ENCODE measurements around the gene HRH3.

Gene HRH3

GRCh38 chr20:62230696-62231095 is 10.6 kb upstream of the HRH3 start:
- TF ChIP-seq ZNF404 (tag by site-specific recombination; IDR thresholded peaks at IDR 0.05) (no peak), ZNF701 (tag by site-specific recombination; IDR thresholded peaks at IDR 0.05) (no peak), ZNF837 (tag by site-specific recombination; IDR thresholded peaks at IDR 0.05) (0 out of 2 replicates have a peak, but pooled peaks have one; percentile 23), ZIC2 (tag by site-specific recombination; IDR thresholded peaks at IDR 0.05) (no peak), ZNF518A (tag by site-specific recombination; conservative IDR thresholded peaks at IDR 0.05; ENCODE audit: low read depth) (no peak), ZNF548 (tag by site-specific recombination; IDR thresholded peaks at IDR 0.05) (no peak), ZBTB11 (tag by site-specific recombination; conservative IDR thresholded peaks at IDR 0.05; ENCODE audit: low read depth) (no peak), ZNF747 (tag by site-specific recombination; IDR thresholded peaks at IDR 0.05) (no peak), ZNF488 (tag by site-specific recombination; IDR thresholded peaks at IDR 0.05) (no peak)
- TF ChIP-seq, protein P1, sequence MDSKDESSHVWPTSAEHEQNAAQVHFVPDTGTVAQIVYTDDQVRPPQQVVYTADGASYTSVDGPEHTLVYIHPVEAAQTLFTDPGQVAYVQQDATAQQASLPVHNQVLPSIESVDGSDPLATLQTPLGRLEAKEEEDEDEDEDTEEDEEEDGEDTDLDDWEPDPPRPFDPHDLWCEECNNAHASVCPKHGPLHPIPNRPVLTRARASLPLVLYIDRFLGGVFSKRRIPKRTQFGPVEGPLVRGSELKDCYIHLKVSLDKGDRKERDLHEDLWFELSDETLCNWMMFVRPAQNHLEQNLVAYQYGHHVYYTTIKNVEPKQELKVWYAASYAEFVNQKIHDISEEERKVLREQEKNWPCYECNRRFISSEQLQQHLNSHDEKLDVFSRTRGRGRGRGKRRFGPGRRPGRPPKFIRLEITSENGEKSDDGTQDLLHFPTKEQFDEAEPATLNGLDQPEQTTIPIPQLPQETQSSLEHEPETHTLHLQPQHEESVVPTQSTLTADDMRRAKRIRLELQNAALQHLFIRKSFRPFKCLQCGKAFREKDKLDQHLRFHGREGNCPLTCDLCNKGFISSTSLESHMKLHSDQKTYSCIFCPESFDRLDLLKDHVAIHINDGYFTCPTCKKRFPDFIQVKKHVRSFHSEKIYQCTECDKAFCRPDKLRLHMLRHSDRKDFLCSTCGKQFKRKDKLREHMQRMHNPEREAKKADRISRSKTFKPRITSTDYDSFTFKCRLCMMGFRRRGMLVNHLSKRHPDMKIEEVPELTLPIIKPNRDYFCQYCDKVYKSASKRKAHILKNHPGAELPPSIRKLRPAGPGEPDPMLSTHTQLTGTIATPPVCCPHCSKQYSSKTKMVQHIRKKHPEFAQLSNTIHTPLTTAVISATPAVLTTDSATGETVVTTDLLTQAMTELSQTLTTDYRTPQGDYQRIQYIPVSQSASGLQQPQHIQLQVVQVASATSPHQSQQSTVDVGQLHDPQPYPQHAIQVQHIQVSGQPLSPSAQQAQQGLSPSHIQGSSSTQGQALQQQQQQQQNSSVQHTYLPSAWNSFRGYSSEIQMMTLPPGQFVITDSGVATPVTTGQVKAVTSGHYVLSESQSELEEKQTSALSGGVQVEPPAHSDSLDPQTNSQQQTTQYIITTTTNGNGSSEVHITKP (tag by site-specific recombination; IDR thresholded peaks at IDR 0.05): 0 out of 2 replicates have a peak, but pooled peaks have one; percentile 11
- Histone ChIP-seq H3K9me3 (ENCODE audit: control insufficient read depth, insufficient read depth, low read depth, low read length) (no peaks in the 10 kb centered on the region), H3K27ac (ENCODE audit: extremely low read depth, low read depth, low read length) (no peak overlapping the region), H3K36me3 (ENCODE audit: control insufficient read depth in 2 of 2, insufficient read depth in 1 of 2, low read length in 2 of 2) (no peaks in the 10 kb centered on the region), H3K4me1 (ENCODE audit: control insufficient read depth, insufficient read depth, low read length) (no peaks in the 10 kb centered on the region), H3K4me3 (ENCODE audit: low read depth, low read length) (no peak overlapping the region)
- ChIA-PET POLR2A (no interaction called here), CTCF (interaction anchor here (0.7 kb wide), 1 partner anchor 69 kb away, joined by 3 read pairs; no protein-coding TSS in a partner anchor)

DNA sequence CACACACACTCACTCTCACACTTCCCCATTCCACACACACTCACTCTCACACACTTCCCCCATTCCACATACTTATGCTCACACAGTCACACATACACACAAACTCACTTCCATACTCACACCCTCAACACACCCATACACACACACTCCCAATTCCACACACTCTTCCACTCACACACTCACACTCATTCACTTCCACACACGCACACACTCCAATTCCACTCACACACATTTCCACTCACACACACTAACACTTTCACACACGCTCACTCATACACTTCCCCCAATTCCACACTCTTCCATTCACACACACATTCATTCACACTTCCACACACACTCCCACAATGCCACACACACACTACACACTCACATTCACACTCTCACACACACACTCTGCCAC is 10.2 kb upstream of the HRH3 start:
- H3K36me3 ChIP-seq (ENCODE audit: control insufficient read depth in 2 of 2, insufficient read depth in 1 of 2, low read length in 2 of 2): no peaks in the 10 kb centered on the region
- POLR2A ChIA-PET: no interaction called here
- H3K9me3 ChIP-seq (ENCODE audit: control insufficient read depth, insufficient read depth, low read depth, low read length): no peaks in the 10 kb centered on the region
- CTCF ChIA-PET: interaction anchor here (0.7 kb wide), 1 partner anchor 70 kb away, joined by 3 read pairs; no protein-coding TSS in a partner anchor
- no peak overlapping the region for H3K27ac ChIP-seq (ENCODE audit: extremely low read depth, low read depth, low read length)
- no peak overlapping the region for H3K4me3 ChIP-seq (ENCODE audit: low read depth, low read length)
- no peaks in the 10 kb centered on the region for H3K4me1 ChIP-seq (ENCODE audit: control insufficient read depth, insufficient read depth, low read length)
- TF ChIP-seq OVOL3 (tag by site-specific recombination; IDR thresholded peaks at IDR 0.05) (no peak), ZXDB (tag by site-specific recombination; IDR thresholded peaks at IDR 0.05) (no peak), ZNF596 (tag by site-specific recombination; IDR thresholded peaks at IDR 0.05) (no peak), ZNF707 (tag by site-specific recombination; IDR thresholded peaks at IDR 0.05) (no peak), ZNF248 (tag by site-specific recombination; IDR thresholded peaks at IDR 0.05) (no peak), ZNF548 (tag by site-specific recombination; IDR thresholded peaks at IDR 0.05) (no peak), OSR2 (tag by site-specific recombination; IDR thresholded peaks at IDR 0.05) (no peak), SP3 (tag by site-specific recombination; IDR thresholded peaks at IDR 0.05) (no peak), ZNF785 (tag by site-specific recombination; IDR thresholded peaks at IDR 0.05) (0 out of 2 replicates have a peak, but pooled peaks have one; percentile 67)
- TF ChIP-seq, protein P2, sequence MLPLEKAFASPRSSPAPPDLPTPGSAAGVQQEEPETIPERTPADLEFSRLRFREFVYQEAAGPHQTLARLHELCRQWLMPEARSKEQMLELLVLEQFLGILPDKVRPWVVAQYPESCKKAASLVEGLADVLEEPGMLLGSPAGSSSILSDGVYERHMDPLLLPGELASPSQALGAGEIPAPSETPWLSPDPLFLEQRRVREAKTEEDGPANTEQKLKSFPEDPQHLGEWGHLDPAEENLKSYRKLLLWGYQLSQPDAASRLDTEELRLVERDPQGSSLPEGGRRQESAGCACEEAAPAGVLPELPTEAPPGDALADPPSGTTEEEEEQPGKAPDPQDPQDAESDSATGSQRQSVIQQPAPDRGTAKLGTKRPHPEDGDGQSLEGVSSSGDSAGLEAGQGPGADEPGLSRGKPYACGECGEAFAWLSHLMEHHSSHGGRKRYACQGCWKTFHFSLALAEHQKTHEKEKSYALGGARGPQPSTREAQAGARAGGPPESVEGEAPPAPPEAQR (tag by site-specific recombination; IDR thresholded peaks at IDR 0.05): no peak

All from HEK293 (cell line).